Activated T-helper 2 cell treated with anti-CD3 and anti-CD28 coated beads, Interferon-gamma antibody, Interleukin-2, Interleukin-4, amounts not matched to agents 10 μg/mL and 5 μg/mL and 100 μg/mL, durations not matched to agents 14 hours and 24 hours and 36 hours (primary cell): Measurements from ENCODE around the gene GJA10. TPM values are rescaled to one million over a fixed set of nuclear protein-coding genes. Genes with fewer than 3 reads are reported as not detected.
"Not testable (repeated sequence)": the region's sequence is repeated elsewhere in the genome, so short reads cannot be mapped to it uniquely, and the experiment has no call there.

Source experiments
- DNase-seq: peaks from one replicate; pipeline ENCODE4 v3.0.0; 2021; ENCODE audit warnings: low spot score
- H3K27ac Mint-ChIP-seq: one replicate; pipeline ENCODE4 v1.8.0; 2021; ENCODE audit warnings: mixed read lengths
- H3K27me3 Mint-ChIP-seq: one replicate; pipeline ENCODE4 v1.8.0; 2021; ENCODE audit warnings: low read depth, mixed read lengths
- H3K36me3 Mint-ChIP-seq: one replicate; pipeline ENCODE4 v1.8.0; 2021; ENCODE audit warnings: low read depth, mixed read lengths
- H3K4me1 Mint-ChIP-seq: one replicate; pipeline ENCODE4 v1.8.0; 2021; ENCODE audit warnings: low read depth, mixed read lengths
- H3K4me3 Mint-ChIP-seq: one replicate; pipeline ENCODE4 v1.8.0; 2021; ENCODE audit warnings: low read depth, mild to moderate bottlenecking, moderate library complexity, mixed read lengths
- H3K9me3 Mint-ChIP-seq: one replicate; pipeline ENCODE4 v1.8.0; 2021; ENCODE audit warnings: mixed read lengths
- intact Hi-C: fragments of 100-400 bp; cut with micrococcal nuclease; formaldehyde crosslinking; loops from one replicate; pipeline ENCODE4 v1.15.1; 2023
- total RNA-seq: library from RNA; stranded (reverse); gene quantifications from 2 replicates; pipeline ENCODE4 v1.2.3, GENCODE V29; 2022

Gene GJA10
- total RNA-seq, 1 donor from 2014 or later: 0.11 TPM

DNA sequence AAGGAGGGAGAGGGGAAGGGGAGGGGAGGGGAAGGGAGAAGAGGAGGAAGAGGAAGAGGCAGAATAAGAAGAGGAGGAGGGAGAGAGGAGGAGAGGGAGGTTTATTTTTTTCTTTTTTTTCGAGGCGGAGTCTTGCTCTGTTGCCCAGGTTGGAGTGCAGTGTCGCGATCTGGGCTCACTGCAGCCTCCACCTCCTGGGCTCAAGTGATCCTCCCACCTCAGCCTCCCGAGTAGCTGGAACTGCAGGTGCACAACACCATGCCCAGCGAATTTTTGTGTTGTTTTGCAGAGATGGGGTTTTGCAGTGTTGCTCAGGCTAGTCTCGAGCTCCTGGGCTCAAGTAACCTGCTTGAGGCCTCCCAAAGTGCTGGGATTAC lies 6.1 kb upstream of the GJA10 start:
- no peaks in the 10 kb centered on the region for H3K9me3 Mint-ChIP-seq
- DNase-seq: no peak
- no peak overlapping the region for H3K27ac Mint-ChIP-seq
- H3K4me3 Mint-ChIP-seq: no peak overlapping the region
- intact Hi-C loops: loop anchor here (2.0 kb wide), 1 partner anchor 13 kb away; no protein-coding TSS in a partner anchor
- peaks cover 9% of the 10 kb centered on the region for H3K4me1 Mint-ChIP-seq
- H3K36me3 Mint-ChIP-seq: no peaks in the 10 kb centered on the region
- peaks cover 28% of the 10 kb centered on the region for H3K27me3 Mint-ChIP-seq

DNA sequence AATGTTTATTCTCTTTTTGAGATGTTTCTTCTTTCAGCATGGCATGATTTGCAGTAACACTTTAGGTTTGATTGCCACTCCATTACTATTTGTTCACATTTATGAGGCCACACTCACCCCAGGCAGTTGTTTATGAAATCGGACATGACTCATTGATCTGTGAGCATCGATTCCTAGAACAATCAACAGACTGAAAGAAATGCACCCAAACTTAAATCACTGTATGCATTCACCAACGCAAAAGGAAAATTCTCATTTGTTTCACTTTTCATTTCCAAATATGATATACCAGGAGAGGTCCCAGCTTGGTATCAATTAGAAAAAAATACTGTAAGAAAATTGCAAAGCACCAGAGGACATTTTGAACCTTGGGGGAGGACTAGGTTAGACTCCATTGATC lies 5.4 kb upstream of the GJA10 start:
- H3K27ac Mint-ChIP-seq: no peak overlapping the region
- no peaks in the 10 kb centered on the region for H3K9me3 Mint-ChIP-seq
- no peak overlapping the region for H3K4me3 Mint-ChIP-seq
- DNase-seq: no peak
- peaks cover 9% of the 10 kb centered on the region for H3K4me1 Mint-ChIP-seq
- no peaks in the 10 kb centered on the region for H3K36me3 Mint-ChIP-seq
- intact Hi-C loops: loop anchor here (2.0 kb wide), 1 partner anchor 14 kb away; no protein-coding TSS in a partner anchor
- H3K27me3 Mint-ChIP-seq: peaks cover 34% of the 10 kb centered on the region

DNA sequence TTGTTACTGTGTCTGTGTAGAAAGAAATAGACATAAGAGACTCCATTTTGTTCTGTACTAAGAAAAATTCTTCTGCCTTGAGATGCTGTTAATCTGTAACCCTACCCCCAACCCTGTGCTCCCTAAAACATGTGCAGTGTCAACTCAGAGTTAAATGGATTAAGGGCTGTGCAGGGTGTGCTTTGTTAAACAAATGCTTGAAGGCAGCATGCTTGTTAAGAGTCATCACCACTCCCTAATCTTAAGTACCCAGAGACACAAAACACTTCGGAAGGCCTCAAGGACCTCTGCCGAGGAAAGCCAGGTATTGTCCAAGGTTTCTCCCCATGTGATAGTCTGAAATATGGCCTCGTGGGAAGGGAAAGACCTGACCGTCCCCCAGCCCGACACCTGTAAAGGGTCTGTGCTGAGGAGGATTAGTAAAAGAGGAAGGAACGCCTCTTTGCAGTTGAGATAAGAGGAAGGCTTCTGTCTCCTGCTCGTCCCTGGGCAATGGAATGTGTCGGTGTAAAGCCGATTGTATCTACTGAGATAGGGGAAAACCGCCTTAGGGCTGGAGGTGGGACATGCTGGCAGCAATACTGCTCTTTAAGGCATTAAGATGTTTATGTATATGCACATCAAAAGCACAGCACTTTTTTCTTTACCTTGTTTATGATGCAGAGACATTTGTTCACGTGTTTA lies 3.3 kb upstream of the GJA10 start:
- H3K4me3 Mint-ChIP-seq, H3K4me1 Mint-ChIP-seq, H3K9me3 Mint-ChIP-seq, H3K27ac Mint-ChIP-seq, DNase-seq, H3K36me3 Mint-ChIP-seq, intact Hi-C loops: not testable (repeated sequence)
- peaks cover 36% of the 10 kb centered on the region for H3K27me3 Mint-ChIP-seq

DNA sequence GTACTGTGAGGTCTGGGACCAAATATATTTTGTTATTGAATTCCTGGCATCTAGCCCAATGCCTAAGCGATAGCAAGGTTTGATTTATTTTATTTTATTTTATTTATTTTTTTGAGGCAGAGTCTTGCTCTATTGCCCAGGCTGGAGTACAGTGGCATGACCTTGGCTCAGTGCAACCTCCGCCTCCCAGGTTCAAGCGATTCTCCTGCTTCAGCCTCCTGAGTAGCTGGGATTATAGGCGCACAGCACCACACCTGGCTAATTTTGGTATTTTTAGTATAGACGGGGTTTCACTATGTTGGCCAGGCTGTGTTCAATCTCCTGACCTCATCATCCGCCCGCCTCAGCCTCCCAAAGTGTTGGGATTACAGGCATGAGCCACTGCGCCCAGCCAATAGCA lies 1.7 kb upstream of the GJA10 start:
- H3K36me3 Mint-ChIP-seq, DNase-seq, H3K4me3 Mint-ChIP-seq, intact Hi-C loops, H3K9me3 Mint-ChIP-seq, H3K27ac Mint-ChIP-seq, H3K4me1 Mint-ChIP-seq: not testable (repeated sequence)
- peaks cover 41% of the 10 kb centered on the region for H3K27me3 Mint-ChIP-seq

DNA sequence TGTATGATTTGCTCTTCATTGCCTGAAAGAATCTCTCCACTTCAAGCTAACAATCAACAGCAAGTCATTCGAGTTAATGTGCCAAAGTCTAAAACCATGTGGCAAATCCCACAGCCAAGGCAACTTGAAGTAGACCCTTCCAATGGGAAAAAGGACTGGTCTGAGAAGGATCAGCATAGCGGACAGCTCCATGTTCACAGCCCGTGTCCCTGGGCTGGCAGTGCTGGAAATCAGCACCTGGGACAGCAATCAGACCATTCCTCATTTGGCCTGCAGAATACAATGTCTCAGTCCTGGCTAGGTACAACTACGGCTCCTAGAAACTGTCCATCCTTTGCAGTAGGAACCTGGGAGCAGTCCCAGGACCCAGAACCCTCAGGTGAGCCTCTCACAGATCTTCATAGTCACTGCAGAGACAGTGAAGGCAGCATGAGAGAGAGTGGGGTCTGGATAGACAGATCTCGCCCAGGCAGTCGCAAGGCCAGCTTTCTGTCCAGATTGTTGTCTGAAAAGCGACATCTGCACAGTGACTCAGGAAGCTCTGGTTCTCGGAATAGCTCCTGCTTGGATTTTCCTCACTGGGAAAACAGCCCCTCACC lies 1.1 kb downstream of the GJA10 start:
- Mint-ChIP-seq H3K36me3 (no peaks in the 10 kb centered on the region), H3K27ac (no peak overlapping the region), H3K9me3 (no peaks in the 10 kb centered on the region), H3K4me3 (no peak overlapping the region), H3K27me3 (peaks cover 35% of the 10 kb centered on the region), H3K4me1 (peaks cover 4% of the 10 kb centered on the region)
- intact Hi-C loops: no loop called here
- DNase-seq: no peak

DNA sequence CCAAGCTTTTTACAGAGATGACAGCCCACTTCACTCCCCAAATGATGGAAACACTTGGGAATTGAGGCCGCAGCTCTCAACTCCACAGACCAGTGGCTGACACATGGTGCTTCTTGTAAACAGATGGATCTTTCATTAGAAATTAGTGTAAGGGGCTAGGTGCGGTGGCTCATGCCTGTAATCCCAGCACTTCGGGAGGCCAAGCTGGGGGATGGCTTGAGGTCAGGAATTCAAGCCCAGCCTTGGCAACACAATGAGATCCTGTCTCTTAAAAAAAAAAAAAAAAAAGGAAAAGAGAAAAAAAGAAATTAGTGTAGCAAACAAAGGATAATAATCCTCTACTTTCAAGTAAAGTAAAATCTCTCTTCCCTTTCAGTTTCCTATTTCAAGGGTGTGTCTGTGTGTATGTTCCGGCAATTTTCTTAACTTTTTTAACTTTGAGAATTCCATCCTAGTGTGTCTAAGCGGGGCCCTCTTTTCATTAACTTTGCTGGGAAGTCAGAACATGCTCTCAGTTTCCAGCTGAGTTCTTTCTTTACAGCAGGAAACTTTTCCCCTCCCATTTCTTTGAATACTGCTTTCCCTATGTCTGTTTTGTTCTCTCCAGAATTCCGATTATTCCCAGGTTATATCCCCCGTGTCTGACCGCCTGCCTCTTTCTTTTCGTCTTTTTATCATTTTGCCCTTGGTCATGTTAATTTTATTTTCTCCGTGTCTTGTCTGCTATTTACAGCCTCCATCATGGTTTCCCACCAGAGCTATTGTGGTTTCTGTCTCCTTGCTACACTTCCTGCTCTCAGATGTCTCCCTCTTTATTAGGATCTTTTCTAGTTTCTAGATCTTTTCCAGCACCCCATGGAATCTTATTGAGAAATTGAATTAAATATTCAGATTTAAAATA lies 16.0 kb downstream of the GJA10 start:
- H3K4me3 Mint-ChIP-seq, H3K36me3 Mint-ChIP-seq, intact Hi-C loops, DNase-seq, H3K4me1 Mint-ChIP-seq, H3K27ac Mint-ChIP-seq, H3K9me3 Mint-ChIP-seq, H3K27me3 Mint-ChIP-seq: not testable (repeated sequence)

DNA sequence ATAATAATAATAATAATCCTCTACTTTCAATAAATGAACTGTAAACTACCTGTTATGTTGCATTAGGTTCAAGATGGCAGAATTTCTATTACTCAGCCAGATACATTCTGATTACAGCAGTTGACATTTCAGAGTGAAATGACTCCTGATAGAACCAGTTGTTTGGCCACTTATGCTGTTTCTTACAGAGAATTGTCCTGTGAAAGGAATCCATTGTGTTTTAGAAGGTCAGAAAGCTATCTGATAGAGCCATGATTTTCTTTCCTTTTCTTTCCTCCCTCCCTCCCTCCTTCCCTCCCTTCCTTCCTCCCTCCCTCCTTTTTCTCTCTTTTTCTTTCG lies 16.6 kb downstream of the GJA10 start:
- Mint-ChIP-seq H3K4me1 (peaks cover 5% of the 10 kb centered on the region), H3K27ac (no peak overlapping the region), H3K4me3 (no peak overlapping the region), H3K9me3 (no peaks in the 10 kb centered on the region), H3K27me3 (peaks cover 9% of the 10 kb centered on the region), H3K36me3 (no peaks in the 10 kb centered on the region)
- intact Hi-C loops: no loop called here
- no peak for DNase-seq

DNA sequence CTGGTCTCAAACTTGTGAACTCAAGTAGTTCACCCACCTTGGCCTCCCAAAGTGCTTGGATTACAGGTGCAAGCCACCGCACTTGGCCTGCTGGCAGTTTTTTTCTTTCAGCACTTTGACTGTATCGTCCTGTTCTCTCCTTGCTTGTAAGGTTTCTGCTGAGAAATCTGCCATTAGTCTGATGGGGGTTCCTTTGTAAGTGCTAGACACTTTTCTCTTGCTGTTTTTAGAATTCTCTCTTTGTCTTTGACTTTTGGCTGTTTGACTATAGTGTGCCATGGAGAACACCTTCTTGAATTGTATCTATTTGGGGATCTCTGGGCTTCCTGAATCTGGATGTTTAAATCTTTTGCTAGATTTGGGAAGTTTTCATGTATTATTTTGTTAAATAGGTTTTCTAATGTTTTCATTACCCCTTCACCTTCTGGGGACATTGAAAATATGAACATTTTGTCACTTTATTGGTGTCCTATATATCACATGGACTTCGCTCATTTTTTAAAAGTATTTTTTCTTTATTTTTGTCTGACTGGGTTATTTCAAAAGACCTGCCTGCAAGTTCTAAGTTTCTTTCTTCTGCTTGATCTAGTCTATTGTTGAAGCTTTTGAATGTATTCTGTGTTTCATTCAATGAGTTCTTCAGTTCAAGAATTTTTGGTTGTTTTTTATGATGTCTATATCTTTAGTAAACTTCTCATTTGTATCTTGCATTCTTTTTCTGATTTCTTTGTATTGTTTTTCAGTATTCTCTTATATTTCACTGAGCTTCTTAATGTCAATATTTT lies 22.1 kb downstream of the GJA10 start:
- Mint-ChIP-seq H3K4me1 (peaks cover 4% of the 10 kb centered on the region), H3K4me3 (no peak overlapping the region), H3K27me3 (no peaks in the 10 kb centered on the region)

DNA sequence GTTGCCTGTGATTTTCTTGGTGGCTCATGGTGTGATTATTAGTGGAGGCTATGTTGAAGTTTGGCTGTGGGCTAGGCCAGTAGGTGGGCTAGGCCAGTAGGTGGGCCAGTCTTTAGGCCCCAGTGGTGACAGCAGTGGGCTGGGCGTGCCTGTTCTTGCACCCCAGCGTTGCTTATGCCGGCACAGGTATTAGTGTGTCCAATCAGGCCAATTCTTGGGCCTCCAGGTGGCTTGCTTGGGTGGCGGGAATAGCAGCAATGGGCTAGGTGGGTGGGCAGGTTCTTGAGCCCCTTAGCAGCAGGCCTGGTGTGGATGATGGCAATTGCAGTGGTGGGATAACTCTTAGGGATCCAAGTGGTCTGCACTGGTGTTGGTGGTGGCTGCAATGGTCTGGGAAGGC lies 22.9 kb downstream of the GJA10 start:
- no peak overlapping the region for H3K4me3 Mint-ChIP-seq
- H3K27ac Mint-ChIP-seq: no peak overlapping the region
- peaks cover 4% of the 10 kb centered on the region for H3K4me1 Mint-ChIP-seq
- no peaks in the 10 kb centered on the region for H3K27me3 Mint-ChIP-seq
- peaks cover 13% of the 10 kb centered on the region for H3K9me3 Mint-ChIP-seq
- DNase-seq: no peak
- intact Hi-C loops: no loop called here
- peaks cover 6% of the 10 kb centered on the region for H3K36me3 Mint-ChIP-seq

More for the DNA sequence above, 22.1 kb downstream of the GJA10 start:
- intact Hi-C loops: no loop called here
- peaks cover 6% of the 10 kb centered on the region for H3K36me3 Mint-ChIP-seq
- peaks cover 13% of the 10 kb centered on the region for H3K9me3 Mint-ChIP-seq
- no peak for DNase-seq
- no peak overlapping the region for H3K27ac Mint-ChIP-seq

DNA sequence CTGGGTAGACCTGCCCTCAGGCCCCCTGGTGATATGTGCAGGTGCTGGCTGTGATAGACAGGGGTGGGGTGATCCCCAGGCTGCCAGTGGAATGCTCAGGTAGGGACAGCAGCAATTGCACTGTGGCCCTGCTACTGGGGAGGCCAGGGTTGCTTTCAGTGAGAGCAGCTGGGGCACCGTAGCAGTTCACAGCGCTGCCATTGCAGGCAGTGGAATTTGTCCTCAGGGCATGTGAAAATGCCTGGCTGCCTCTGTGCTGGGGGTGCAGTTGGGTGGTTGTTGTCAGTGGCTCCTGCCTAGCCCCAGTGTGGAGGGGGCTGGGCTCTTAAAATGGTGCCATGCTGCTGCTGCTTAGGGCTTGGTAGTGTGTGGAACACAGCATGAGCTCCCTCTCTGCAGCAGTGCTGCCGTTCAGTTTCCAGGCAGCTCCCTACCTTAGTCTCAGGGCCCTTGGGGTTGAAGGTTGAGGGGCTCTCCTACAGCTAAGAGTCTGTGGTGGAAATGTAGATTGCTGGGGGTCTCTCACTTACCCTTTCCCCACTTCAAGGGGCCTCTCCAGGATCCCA lies 23.6 kb downstream of the GJA10 start:
- H3K4me3 Mint-ChIP-seq: no peak overlapping the region
- intact Hi-C loops: no loop called here

DNA sequence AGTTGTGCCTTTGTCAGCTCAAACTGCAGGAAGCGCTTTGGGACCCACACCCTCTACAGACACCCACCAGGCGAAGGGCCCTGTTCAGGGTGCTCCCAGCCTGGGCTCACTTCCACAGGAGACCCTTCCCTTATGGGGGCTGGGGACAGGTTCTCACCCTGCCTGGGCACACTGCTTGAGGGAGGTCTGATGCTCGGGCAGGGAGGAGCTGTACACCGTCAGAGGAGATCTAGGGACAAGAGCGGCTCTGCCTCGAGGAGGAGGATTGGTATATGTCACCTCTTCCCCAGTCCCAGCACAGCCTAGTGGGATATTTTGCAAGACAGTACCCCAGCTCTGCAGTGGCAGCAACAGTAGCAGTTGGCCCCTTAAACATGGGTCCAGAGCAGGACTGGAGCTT lies 26.9 kb downstream of the GJA10 start:
- peaks cover 4% of the 10 kb centered on the region for H3K4me1 Mint-ChIP-seq
- peaks cover 11% of the 10 kb centered on the region for H3K9me3 Mint-ChIP-seq
- intact Hi-C loops: no loop called here
- H3K27ac Mint-ChIP-seq: no peak overlapping the region
- DNase-seq: no peak
- H3K36me3 Mint-ChIP-seq: peaks cover 11% of the 10 kb centered on the region
- H3K27me3 Mint-ChIP-seq: no peaks in the 10 kb centered on the region
- H3K4me3 Mint-ChIP-seq: no peak overlapping the region

More for the DNA sequence above, 23.6 kb downstream of the GJA10 start:
- H3K36me3 Mint-ChIP-seq: peaks cover 6% of the 10 kb centered on the region
- H3K4me1 Mint-ChIP-seq: peaks cover 4% of the 10 kb centered on the region
- no peak overlapping the region for H3K27ac Mint-ChIP-seq
- DNase-seq: no peak
- no peaks in the 10 kb centered on the region for H3K27me3 Mint-ChIP-seq
- peaks cover 13% of the 10 kb centered on the region for H3K9me3 Mint-ChIP-seq

DNA sequence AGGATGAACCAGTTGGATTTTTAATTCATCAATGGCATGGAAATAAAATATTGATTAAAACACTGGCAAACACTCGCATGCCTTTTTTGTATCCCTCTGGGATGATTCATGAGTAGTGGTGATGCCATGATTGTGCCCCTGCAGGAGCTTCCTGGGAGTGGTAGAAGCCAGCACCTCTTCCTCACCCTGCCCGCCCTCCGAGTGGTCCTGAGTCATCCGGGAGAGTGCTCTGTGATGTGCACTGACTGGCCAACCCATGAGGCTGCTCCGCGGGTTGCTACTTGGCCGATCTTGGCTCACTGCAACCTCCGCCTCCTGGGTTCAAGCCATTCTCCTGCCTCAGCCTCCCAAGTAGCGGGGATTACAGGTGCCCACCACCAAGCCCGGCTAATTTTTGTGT lies 27.4 kb downstream of the GJA10 start:
- H3K4me3 Mint-ChIP-seq: no peak overlapping the region
- peaks cover 6% of the 10 kb centered on the region for H3K4me1 Mint-ChIP-seq
- H3K27ac Mint-ChIP-seq: no peak overlapping the region
- H3K27me3 Mint-ChIP-seq: no peaks in the 10 kb centered on the region
- peaks cover 6% of the 10 kb centered on the region for H3K9me3 Mint-ChIP-seq
- intact Hi-C loops: no loop called here
- peaks cover 10% of the 10 kb centered on the region for H3K36me3 Mint-ChIP-seq
- DNase-seq: no peak
